Measurements from ENCODE around the gene GALNT14.

GALNT14 gene

DNA sequence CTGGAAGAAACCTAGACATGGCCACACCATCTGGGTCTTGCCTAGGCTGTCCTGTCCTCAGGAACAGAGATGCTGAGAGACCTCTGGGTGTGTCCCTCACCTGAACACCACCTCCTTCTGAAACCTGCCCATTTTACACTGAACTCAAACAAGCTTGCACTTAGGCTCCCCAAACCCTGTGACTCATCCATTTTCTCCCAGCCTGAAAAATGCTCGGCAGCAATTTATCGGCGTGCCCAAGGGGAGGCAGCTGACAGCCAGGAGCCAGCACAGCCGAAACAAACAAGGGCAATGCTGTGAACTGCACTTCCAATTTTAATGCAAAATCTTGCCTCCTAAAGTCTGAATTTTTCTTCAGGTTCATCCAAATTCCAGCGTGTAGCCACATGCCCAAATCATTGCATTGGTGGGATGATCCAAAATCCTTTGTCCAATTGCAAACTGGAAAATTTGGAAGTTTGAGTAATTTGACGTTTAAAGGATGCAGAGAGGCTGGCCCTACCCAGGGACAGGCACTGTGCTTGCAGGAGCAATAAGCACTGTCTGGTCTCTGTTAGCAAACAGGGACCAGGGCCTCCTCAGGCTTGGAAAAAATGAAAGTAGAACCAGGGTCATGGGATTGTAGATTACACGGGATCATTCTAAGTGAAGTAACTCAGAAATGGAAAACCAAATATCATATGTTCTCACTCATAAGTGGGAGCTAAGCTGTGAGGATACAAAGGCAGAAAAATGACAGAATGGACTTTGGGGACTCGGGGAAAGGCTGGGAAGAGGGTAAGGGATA lies 67.7 kb downstream of the GALNT14 start:
- no peak for TF ChIP-seq POLR2AphosphoS5 (IDR thresholded peaks at IDR 0.05; ENCODE audit: low read depth, low read length)
- TF ChIP-seq PAX5 (IDR thresholded peaks at IDR 0.05; ENCODE audit: insufficient read depth, low read length, severe bottlenecking) = no peak
- TF ChIP-seq SPI1 (IDR thresholded peaks at IDR 0.05; ENCODE audit: low read depth, low read length) = no peak
- TF ChIP-seq TAF1 (IDR thresholded peaks at IDR 0.05; ENCODE audit: low read depth, low read length) = no peak
- TF ChIP-seq POU2F2 (IDR thresholded peaks at IDR 0.05; ENCODE audit: low read depth, low read length) = no peak
- no peak for TF ChIP-seq POLR2A (IDR thresholded peaks at IDR 0.05; ENCODE audit: low read depth, low read length)
- FAIRE-seq (no peak), DNase-seq (ENCODE audit: insufficient read length, low spot score) (no peak)

- no peak for DNase-seq (ENCODE audit: insufficient read length, low spot score)
- TF ChIP-seq POU2F2 (IDR thresholded peaks at IDR 0.05; ENCODE audit: low read depth, low read length) (no peak), SPI1 (IDR thresholded peaks at IDR 0.05; ENCODE audit: low read depth, low read length) (no peak), POLR2A (IDR thresholded peaks at IDR 0.05; ENCODE audit: low read depth, low read length) (no peak), TAF1 (IDR thresholded peaks at IDR 0.05; ENCODE audit: low read depth, low read length) (no peak), POLR2AphosphoS5 (IDR thresholded peaks at IDR 0.05; ENCODE audit: low read depth, low read length) (no peak), PAX5 (IDR thresholded peaks at IDR 0.05; ENCODE audit: insufficient read depth, low read length, severe bottlenecking) (no peak)
- no peak for FAIRE-seq
These were observed 68.5 kb downstream of the GALNT14 start for GRCh38 chr2:31069643-31070325.

DNA sequence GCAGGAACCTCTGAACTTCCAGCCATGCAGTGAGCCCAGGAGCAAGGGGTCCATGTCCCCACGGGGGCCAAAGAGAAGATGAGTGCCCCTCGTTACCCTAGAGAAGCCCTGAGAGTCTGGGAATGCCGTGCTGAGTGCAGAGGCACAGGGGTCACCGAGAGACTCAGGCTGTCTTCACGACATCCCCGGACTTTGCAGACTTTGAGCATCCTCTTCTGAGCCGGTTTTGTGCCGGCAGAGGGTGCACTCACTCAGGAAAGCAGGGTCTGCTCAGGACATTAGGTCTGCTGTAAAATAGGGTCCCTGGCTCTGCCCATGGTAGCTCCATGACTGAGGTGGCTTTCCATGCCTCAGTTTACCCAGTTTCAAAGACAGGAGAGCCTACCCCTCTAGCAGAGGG lies 71.0 kb downstream of the GALNT14 start:
- no peak for FAIRE-seq
- DNase-seq (ENCODE audit: insufficient read length, low spot score) = no peak

GRCh38 chr2:31066551-31066950 lies 71.7 kb downstream of the GALNT14 start:
- TF ChIP-seq TAF1 (IDR thresholded peaks at IDR 0.05; ENCODE audit: low read depth, low read length) = no peak
- TF ChIP-seq POLR2AphosphoS5 (IDR thresholded peaks at IDR 0.05; ENCODE audit: low read depth, low read length) = no peak
- no peak for TF ChIP-seq PAX5 (IDR thresholded peaks at IDR 0.05; ENCODE audit: insufficient read depth, low read length, severe bottlenecking)
- TF ChIP-seq POU2F2 (IDR thresholded peaks at IDR 0.05; ENCODE audit: low read depth, low read length) = no peak
- TF ChIP-seq SPI1 (IDR thresholded peaks at IDR 0.05; ENCODE audit: low read depth, low read length) = no peak
- no peak for TF ChIP-seq POLR2A (IDR thresholded peaks at IDR 0.05; ENCODE audit: low read depth, low read length)
- DNase-seq (ENCODE audit: insufficient read length, low spot score) = no peak
- FAIRE-seq = no peak

More for the DNA sequence above, 71.0 kb downstream of the GALNT14 start:
- no peak for TF ChIP-seq SPI1 (IDR thresholded peaks at IDR 0.05; ENCODE audit: low read depth, low read length)
- TF ChIP-seq PAX5 (IDR thresholded peaks at IDR 0.05; ENCODE audit: insufficient read depth, low read length, severe bottlenecking) = no peak
- TF ChIP-seq TAF1 (IDR thresholded peaks at IDR 0.05; ENCODE audit: low read depth, low read length) = no peak
- TF ChIP-seq POLR2A (IDR thresholded peaks at IDR 0.05; ENCODE audit: low read depth, low read length) = no peak
- TF ChIP-seq POLR2AphosphoS5 (IDR thresholded peaks at IDR 0.05; ENCODE audit: low read depth, low read length) = no peak
- no peak for TF ChIP-seq POU2F2 (IDR thresholded peaks at IDR 0.05; ENCODE audit: low read depth, low read length)

DNA sequence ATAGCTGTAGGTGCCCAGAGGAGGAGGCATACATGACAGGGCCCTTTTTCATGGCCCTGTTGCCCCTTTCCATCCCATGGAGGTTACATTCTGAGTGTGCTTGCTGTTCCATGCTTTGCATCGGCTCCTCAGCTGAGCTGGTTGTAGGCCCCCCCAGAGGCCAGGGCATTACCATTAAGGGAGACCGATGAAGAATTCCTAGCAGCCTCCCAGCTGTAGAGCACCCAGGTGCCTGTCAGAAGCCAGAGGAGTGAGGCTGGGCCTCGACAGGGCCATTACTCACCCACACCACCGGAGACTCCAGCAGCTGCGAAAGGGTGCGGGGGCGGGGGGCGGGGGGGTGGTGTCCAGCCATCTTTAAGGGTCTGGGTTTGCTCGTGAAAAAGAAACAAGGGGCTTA lies 72.2 kb downstream of the GALNT14 start:
- DNase-seq (ENCODE audit: insufficient read length, low spot score) = no peak
- TF ChIP-seq TAF1 (IDR thresholded peaks at IDR 0.05; ENCODE audit: low read depth, low read length) (no peak), POU2F2 (IDR thresholded peaks at IDR 0.05; ENCODE audit: low read depth, low read length) (no peak), SPI1 (IDR thresholded peaks at IDR 0.05; ENCODE audit: low read depth, low read length) (no peak), POLR2AphosphoS5 (IDR thresholded peaks at IDR 0.05; ENCODE audit: low read depth, low read length) (no peak), POLR2A (IDR thresholded peaks at IDR 0.05; ENCODE audit: low read depth, low read length) (no peak), PAX5 (IDR thresholded peaks at IDR 0.05; ENCODE audit: insufficient read depth, low read length, severe bottlenecking) (no peak)
- FAIRE-seq = no peak

- TF ChIP-seq TAF1 (IDR thresholded peaks at IDR 0.05; ENCODE audit: low read depth, low read length) (no peak), POU2F2 (IDR thresholded peaks at IDR 0.05; ENCODE audit: low read depth, low read length) (no peak), SPI1 (IDR thresholded peaks at IDR 0.05; ENCODE audit: low read depth, low read length) (no peak), POLR2AphosphoS5 (IDR thresholded peaks at IDR 0.05; ENCODE audit: low read depth, low read length) (no peak), POLR2A (IDR thresholded peaks at IDR 0.05; ENCODE audit: low read depth, low read length) (no peak), PAX5 (IDR thresholded peaks at IDR 0.05; ENCODE audit: insufficient read depth, low read length, severe bottlenecking) (no peak)
- DNase-seq (ENCODE audit: insufficient read length, low spot score) (no peak), FAIRE-seq (no peak)
These were observed 72.9 kb downstream of the GALNT14 start for GRCh38 chr2:31065356-31065755.

GRCh38 chr2:31060397-31060796 lies 77.8 kb downstream of the GALNT14 start:
- TF ChIP-seq POLR2A (IDR thresholded peaks at IDR 0.05; ENCODE audit: low read depth, low read length) (no peak), TAF1 (IDR thresholded peaks at IDR 0.05; ENCODE audit: low read depth, low read length) (no peak), POU2F2 (IDR thresholded peaks at IDR 0.05; ENCODE audit: low read depth, low read length) (no peak), SPI1 (IDR thresholded peaks at IDR 0.05; ENCODE audit: low read depth, low read length) (no peak), PAX5 (IDR thresholded peaks at IDR 0.05; ENCODE audit: insufficient read depth, low read length, severe bottlenecking) (no peak)
- FAIRE-seq (no peak), DNase-seq (ENCODE audit: insufficient read length, low spot score) (no peak)

GRCh38 chr2:31058096-31059035 lies 79.9 kb downstream of the GALNT14 start:
- TF ChIP-seq SPI1 (IDR thresholded peaks at IDR 0.05; ENCODE audit: low read depth, low read length) (no peak), TAF1 (IDR thresholded peaks at IDR 0.05; ENCODE audit: low read depth, low read length) (no peak)
- FAIRE-seq (no peak), DNase-seq (ENCODE audit: insufficient read length, low spot score) (no peak)

- TF ChIP-seq POLR2AphosphoS5 (IDR thresholded peaks at IDR 0.05; ENCODE audit: low read depth, low read length) (no peak), PAX5 (IDR thresholded peaks at IDR 0.05; ENCODE audit: insufficient read depth, low read length, severe bottlenecking) (no peak), POU2F2 (IDR thresholded peaks at IDR 0.05; ENCODE audit: low read depth, low read length) (no peak), SPI1 (IDR thresholded peaks at IDR 0.05; ENCODE audit: low read depth, low read length) (no peak), TAF1 (IDR thresholded peaks at IDR 0.05; ENCODE audit: low read depth, low read length) (no peak), POLR2A (IDR thresholded peaks at IDR 0.05; ENCODE audit: low read depth, low read length) (no peak)
- no peak for FAIRE-seq
- no peak for DNase-seq (ENCODE audit: insufficient read length, low spot score)
These were observed 80.5 kb downstream of the GALNT14 start for GRCh38 chr2:31057691-31058090.

Data from GM12891 (cell line).